K562 (cell line): Measurements from ENCODE around the gene XPOT. TPM values are rescaled to one million over a fixed set of nuclear protein-coding genes. Genes with fewer than 3 reads are reported as not detected.
A peak's percentile ranks its signal among the peaks of the same experiment; 100 is the strongest.

Source experiments
- ARID1B ChIP-seq: fragments of 450-650 bp; IDR thresholded peaks from 2 replicates; pipeline ENCODE4 v1.6.1; 2016; ENCODE audit warnings: antibody characterized with exemption, mild to moderate bottlenecking, inconsistent platforms
- CBX2 ChIP-seq: fragments of 200-600 bp; sonication (generic); IDR thresholded peaks from one replicate; pipeline ENCODE4 v1.6.1; 2012; ENCODE audit warnings: mild to moderate bottlenecking, low read length, inconsistent platforms; ENCODE audit not compliant: insufficient read depth, poor library complexity, severe bottlenecking
- CC2D1A ChIP-seq: fragments of 450-650 bp; IDR thresholded peaks from 2 replicates; pipeline ENCODE4 v1.6.1; 2017; ENCODE audit warnings: mild to moderate bottlenecking
- ESRRB ChIP-seq: fragments of 250-450 bp; sonication (Bioruptor Pico); IDR thresholded peaks from 2 replicates; pipeline ENCODE4 v1.5.0; 2020; ENCODE audit warnings: mild to moderate bottlenecking, moderate library complexity, borderline replicate concordance
- FOXK2 ChIP-seq, 2 experiments: fragments of 450-650 bp; IDR thresholded peaks in 1 of 2; conservative IDR thresholded peaks in 1 of 2; 2 replicates each; pipeline ENCODE4 v1.6.1; 2016; ENCODE audit warnings: low read depth in 2 of 2, mild to moderate bottlenecking in 1 of 2
- GATAD2A ChIP-seq: fragments of 450-650 bp; IDR thresholded peaks from 2 replicates; pipeline ENCODE4 v1.6.1; 2017
- HIVEP1 ChIP-seq: fragments of 250-450 bp; sonication (Bioruptor Pico); IDR thresholded peaks from 2 replicates; pipeline ENCODE4 v1.4.0; 2020; ENCODE audit warnings: mild to moderate bottlenecking
- HOXB6 ChIP-seq: fragments of 250-450 bp; sonication (Bioruptor Pico); IDR thresholded peaks from 2 replicates; pipeline ENCODE4 v1.5.1; 2022; ENCODE audit warnings: mild to moderate bottlenecking, borderline replicate concordance
- MTF1 ChIP-seq: fragments of 250-450 bp; sonication (Bioruptor Pico); IDR thresholded peaks from 2 replicates; pipeline ENCODE4 v1.9.0; 2021; ENCODE audit warnings: moderate library complexity, mild to moderate bottlenecking, inconsistent platforms, borderline replicate concordance
- NFE2 ChIP-seq: IDR thresholded peaks from 2 replicates; pipeline ENCODE4 v1.6.1; 2014; ENCODE audit warnings: antibody characterized with exemption, low read depth
- NFRKB ChIP-seq: fragments of 450-650 bp; IDR thresholded peaks from 2 replicates; pipeline ENCODE4 v1.6.1; 2016; ENCODE audit warnings: low read depth
- PTBP1 ChIP-seq: fragments of 200-400 bp; formaldehyde crosslinking; IDR thresholded peaks from 2 replicates; pipeline ENCODE4 v1.6.1; 2017; ENCODE audit warnings: low read depth, low read length
- SMARCC2 ChIP-seq: fragments of 450-650 bp; IDR thresholded peaks from 2 replicates; pipeline ENCODE4 v1.6.1; 2017; ENCODE audit warnings: antibody characterized with exemption, moderate library complexity, mild to moderate bottlenecking, low read depth
- SPI1 ChIP-seq: IDR thresholded peaks from 2 replicates; pipeline ENCODE4 v1.6.1; 2011; ENCODE audit warnings: low read depth, low read length, control low read depth, borderline replicate concordance
- YBX1 ChIP-seq: fragments of 450-650 bp; IDR thresholded peaks from 2 replicates; pipeline ENCODE4 v1.7.1; 2016; ENCODE audit warnings: mild to moderate bottlenecking
- ZNF212 ChIP-seq: fragments of 450-650 bp; formaldehyde crosslinking; IDR thresholded peaks from 2 replicates; pipeline ENCODE4 v1.4.0; 2020; ENCODE audit warnings: mild to moderate bottlenecking
- ZNF551 ChIP-seq: fragments of 250-450 bp; sonication (Bioruptor Pico); IDR thresholded peaks from 2 replicates; pipeline ENCODE4 v1.5.0; 2021; ENCODE audit warnings: mild to moderate bottlenecking, moderate library complexity
- ZNF589 ChIP-seq: fragments of 200-800 bp; sonication (Bioruptor generic); IDR thresholded peaks from 2 replicates; pipeline ENCODE4 v1.6.1; 2016; ENCODE audit warnings: low read depth, missing genetic modification characterization, missing compliant biosample characterization
- polyA plus RNA-seq, 8 experiments: library from polyadenylated mRNA; depleted of rRNA in 4 of 8; stranded (reverse) in 5 of 8; unstranded in 3 of 8; fragments of >200 nt; fragmentation: Nextera tagmentation in 2 of 8; fragmentation: Illumina TruSeq in 1 of 8; extraction: Ambion mirVana in 2 of 8; extraction: Trizol in 1 of 8; gene quantifications; 2 replicates each; pipeline versions ENCODE4 v1.2.1 to v1.2.3, GENCODE V29; 2011 to 2014; ENCODE audit warnings: inconsistent platforms in 1 of 8, missing spikeins in 1 of 8
- total RNA-seq, 7 experiments: library from RNA; depleted of rRNA in 6 of 7; stranded (reverse); fragments of >200 nt in 6 of 7; fragmentation: Illumina TruSeq in 2 of 7; extraction: Trizol in 2 of 7; gene quantifications; 2 replicates each; pipeline versions ENCODE4 v1.2.1 to v1.2.3, GENCODE V29; 2011 to 2021; ENCODE audit warnings: low replicate concordance in 1 of 7
- TF ChIP-seq, protein P1 (sequence below), 2 experiments: IDR thresholded peaks; 2 replicates each; pipeline ENCODE4 v1.6.1; 2012; ENCODE audit warnings: improper control_type of control experiment in 2 of 2, low read depth in 2 of 2, low read length in 2 of 2, borderline replicate concordance in 1 of 2
- TF ChIP-seq, protein P2 (sequence below): sonication (generic); formaldehyde crosslinking; IDR thresholded peaks from 2 replicates; pipeline ENCODE4 v1.8.1; 2023; ENCODE audit warnings: mild to moderate bottlenecking, missing genetic modification reagents
- TF ChIP-seq, protein P3 (sequence below), 2 experiments: fragments of 450-650 bp in 1 of 2; sonication (generic) in 1 of 2; formaldehyde crosslinking in 1 of 2; IDR thresholded peaks in 1 of 2; conservative IDR thresholded peaks in 1 of 2; 2 replicates each; pipeline versions ENCODE4 v1.6.1 to v1.8.1; 2016 to 2023; ENCODE audit warnings: mild to moderate bottlenecking in 2 of 2, moderate library complexity in 2 of 2, inconsistent platforms in 1 of 2, missing genetic modification reagents in 1 of 2
- TF ChIP-seq, protein P4 (sequence below): fragments of 250-450 bp; sonication (Bioruptor Pico); IDR thresholded peaks from 2 replicates; pipeline ENCODE4 v1.5.0; 2021; ENCODE audit warnings: mild to moderate bottlenecking, borderline replicate concordance

The XPOT gene
- total and polyA plus RNA-seq, 9 of the 15 experiments (the other 6 are each of a cell fraction or from before 2014, with no cell fraction given): 26.2 to 192 (median 102) TPM

DNA sequence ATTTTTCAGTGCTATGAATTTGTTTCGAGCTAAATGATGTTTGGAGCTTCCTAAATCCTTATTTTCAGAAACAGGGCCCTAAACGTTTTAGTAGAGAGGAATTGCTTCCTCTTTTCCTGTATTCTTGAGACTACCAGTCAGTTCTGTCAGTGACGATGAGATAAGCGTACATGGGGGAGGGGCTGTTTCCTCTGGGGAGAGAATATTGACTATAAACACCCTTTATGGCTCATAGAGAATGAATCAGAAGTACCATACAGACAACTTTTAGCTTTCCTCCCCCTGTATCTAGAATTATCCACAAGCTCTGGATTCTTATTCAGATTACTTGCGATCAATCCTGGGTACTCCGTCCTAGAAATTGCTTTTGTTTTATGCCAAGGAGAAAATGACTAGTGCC, 52.8 kb downstream of the XPOT start (continued):
- TF ChIP-seq, protein P1, sequence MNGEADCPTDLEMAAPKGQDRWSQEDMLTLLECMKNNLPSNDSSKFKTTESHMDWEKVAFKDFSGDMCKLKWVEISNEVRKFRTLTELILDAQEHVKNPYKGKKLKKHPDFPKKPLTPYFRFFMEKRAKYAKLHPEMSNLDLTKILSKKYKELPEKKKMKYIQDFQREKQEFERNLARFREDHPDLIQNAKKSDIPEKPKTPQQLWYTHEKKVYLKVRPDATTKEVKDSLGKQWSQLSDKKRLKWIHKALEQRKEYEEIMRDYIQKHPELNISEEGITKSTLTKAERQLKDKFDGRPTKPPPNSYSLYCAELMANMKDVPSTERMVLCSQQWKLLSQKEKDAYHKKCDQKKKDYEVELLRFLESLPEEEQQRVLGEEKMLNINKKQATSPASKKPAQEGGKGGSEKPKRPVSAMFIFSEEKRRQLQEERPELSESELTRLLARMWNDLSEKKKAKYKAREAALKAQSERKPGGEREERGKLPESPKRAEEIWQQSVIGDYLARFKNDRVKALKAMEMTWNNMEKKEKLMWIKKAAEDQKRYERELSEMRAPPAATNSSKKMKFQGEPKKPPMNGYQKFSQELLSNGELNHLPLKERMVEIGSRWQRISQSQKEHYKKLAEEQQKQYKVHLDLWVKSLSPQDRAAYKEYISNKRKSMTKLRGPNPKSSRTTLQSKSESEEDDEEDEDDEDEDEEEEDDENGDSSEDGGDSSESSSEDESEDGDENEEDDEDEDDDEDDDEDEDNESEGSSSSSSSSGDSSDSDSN (IDR thresholded peaks at IDR 0.05; ENCODE audit: borderline replicate concordance in 1 of 2, low read depth in 2 of 2, low read length in 2 of 2): no peak
- TF ChIP-seq ARID1B (peak; percentile 72), CC2D1A (no peak), NFRKB (no peak; the same call in 1 of the 2 replicates), SPI1 (0 out of 2 replicates have a peak, but pooled peaks have one; percentile 43), MTF1 (no peak), CBX2 (no peak), ZNF212 (CRISPR knock-in tag) (no peak), FOXK2 (conservative IDR thresholded peaks at IDR 0.05 in 1 of 2, IDR thresholded peaks at IDR 0.05 in 1 of 2; ENCODE audit: low read depth in 2 of 2) (peak; percentile 86 to 88), GATAD2A (no peak), ZNF551 (CRISPR knock-in tag) (no peak), PTBP1 (no peak), NFE2 (peak; percentile 44; the same call in 1 of the 2 replicates), SMARCC2 (peak; percentile 75), HOXB6 (CRISPR knock-in tag) (no peak), YBX1 (no peak), HIVEP1 (CRISPR knock-in tag) (no peak), ESRRB (CRISPR knock-in tag) (no peak), ZNF589 (CRISPR knock-in tag) (no peak)
- TF ChIP-seq, protein P2, sequence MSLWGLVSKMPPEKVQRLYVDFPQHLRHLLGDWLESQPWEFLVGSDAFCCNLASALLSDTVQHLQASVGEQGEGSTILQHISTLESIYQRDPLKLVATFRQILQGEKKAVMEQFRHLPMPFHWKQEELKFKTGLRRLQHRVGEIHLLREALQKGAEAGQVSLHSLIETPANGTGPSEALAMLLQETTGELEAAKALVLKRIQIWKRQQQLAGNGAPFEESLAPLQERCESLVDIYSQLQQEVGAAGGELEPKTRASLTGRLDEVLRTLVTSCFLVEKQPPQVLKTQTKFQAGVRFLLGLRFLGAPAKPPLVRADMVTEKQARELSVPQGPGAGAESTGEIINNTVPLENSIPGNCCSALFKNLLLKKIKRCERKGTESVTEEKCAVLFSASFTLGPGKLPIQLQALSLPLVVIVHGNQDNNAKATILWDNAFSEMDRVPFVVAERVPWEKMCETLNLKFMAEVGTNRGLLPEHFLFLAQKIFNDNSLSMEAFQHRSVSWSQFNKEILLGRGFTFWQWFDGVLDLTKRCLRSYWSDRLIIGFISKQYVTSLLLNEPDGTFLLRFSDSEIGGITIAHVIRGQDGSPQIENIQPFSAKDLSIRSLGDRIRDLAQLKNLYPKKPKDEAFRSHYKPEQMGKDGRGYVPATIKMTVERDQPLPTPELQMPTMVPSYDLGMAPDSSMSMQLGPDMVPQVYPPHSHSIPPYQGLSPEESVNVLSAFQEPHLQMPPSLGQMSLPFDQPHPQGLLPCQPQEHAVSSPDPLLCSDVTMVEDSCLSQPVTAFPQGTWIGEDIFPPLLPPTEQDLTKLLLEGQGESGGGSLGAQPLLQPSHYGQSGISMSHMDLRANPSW (CRISPR knock-in tag): no peak
- TF ChIP-seq, protein P3, sequence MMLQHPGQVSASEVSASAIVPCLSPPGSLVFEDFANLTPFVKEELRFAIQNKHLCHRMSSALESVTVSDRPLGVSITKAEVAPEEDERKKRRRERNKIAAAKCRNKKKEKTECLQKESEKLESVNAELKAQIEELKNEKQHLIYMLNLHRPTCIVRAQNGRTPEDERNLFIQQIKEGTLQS (IDR thresholded peaks at IDR 0.05): peak; percentile 65
- TF ChIP-seq, protein P3 (CRISPR knock-in tag; conservative IDR thresholded peaks at IDR 0.05): no peak
- TF ChIP-seq, protein P4, sequence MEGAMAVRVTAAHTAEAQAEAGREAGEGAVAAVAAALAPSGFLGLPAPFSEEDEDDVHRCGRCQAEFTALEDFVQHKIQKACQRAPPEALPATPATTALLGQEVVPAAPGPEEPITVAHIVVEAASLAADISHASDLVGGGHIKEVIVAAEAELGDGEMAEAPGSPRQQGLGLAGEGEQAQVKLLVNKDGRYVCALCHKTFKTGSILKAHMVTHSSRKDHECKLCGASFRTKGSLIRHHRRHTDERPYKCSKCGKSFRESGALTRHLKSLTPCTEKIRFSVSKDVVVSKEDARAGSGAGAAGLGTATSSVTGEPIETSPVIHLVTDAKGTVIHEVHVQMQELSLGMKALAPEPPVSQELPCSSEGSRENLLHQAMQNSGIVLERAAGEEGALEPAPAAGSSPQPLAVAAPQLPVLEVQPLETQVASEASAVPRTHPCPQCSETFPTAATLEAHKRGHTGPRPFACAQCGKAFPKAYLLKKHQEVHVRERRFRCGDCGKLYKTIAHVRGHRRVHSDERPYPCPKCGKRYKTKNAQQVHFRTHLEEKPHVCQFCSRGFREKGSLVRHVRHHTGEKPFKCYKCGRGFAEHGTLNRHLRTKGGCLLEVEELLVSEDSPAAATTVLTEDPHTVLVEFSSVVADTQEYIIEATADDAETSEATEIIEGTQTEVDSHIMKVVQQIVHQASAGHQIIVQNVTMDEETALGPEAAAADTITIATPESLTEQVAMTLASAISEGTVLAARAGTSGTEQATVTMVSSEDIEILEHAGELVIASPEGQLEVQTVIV (CRISPR knock-in tag): no peak
